Ammon's horn (tissue), 1 donor: Measurements from ENCODE around the gene SHBG.
"Not testable (repeated sequence)": the region's sequence is repeated elsewhere in the genome, so short reads cannot be mapped to it uniquely, and the experiment has no call there.

Experiments used
- DNase-seq: peaks from one replicate; pipeline ENCODE4 v3.0.0-alpha.2; 2016; ENCODE audit warnings: low spot score

SHBG gene

DNA sequence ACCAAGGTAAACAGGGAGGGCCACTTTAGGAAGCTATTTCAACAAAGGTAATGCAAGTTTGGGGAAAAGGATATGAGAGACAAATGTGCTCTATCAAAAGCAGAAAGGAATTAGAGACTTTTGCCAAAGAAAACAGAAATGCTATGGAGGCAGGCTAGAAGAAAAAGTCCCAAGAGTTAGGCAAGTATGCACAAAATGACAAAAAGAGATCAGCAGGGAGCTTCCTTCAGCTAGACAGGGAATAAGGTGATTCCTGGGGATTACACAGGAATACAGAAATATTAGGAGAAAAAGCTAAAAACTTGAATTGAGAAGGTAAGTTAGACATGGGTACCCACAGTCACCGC, 17.7 kb upstream of the SHBG start:
- no peak for DNase-seq

DNA sequence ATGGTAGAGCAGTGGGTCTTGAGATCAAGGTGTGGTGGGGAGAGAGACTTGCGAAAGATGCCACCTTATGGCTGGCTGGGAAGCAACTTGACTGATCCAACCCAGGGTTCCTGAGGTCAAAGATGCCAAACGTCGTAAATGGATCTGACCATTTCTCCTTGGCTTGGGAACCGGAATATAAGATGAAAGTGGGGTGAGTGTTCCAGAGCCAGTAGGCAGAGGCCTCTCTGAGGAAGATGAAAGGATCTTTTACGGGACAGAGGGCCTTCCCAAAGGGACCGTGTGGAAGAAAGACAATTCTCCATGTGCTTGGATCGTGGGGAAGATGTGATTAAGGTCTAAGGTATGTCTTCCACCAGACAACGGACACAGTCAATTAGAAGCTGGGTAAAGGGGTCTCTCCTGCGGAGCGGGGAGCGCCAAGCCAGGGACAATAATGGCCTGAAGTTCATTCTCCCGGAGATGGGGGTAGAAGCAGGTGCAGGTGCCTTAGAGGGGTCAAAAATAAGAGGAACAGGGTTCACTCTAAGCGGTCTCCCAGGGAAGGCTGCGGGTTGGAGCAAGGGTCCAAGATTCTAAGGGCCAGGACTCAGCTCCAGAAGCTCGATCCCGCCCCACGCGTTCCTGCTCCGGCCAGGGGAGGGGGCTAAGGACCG, 16.0 kb upstream of the SHBG start:
- DNase-seq: no peak

DNA sequence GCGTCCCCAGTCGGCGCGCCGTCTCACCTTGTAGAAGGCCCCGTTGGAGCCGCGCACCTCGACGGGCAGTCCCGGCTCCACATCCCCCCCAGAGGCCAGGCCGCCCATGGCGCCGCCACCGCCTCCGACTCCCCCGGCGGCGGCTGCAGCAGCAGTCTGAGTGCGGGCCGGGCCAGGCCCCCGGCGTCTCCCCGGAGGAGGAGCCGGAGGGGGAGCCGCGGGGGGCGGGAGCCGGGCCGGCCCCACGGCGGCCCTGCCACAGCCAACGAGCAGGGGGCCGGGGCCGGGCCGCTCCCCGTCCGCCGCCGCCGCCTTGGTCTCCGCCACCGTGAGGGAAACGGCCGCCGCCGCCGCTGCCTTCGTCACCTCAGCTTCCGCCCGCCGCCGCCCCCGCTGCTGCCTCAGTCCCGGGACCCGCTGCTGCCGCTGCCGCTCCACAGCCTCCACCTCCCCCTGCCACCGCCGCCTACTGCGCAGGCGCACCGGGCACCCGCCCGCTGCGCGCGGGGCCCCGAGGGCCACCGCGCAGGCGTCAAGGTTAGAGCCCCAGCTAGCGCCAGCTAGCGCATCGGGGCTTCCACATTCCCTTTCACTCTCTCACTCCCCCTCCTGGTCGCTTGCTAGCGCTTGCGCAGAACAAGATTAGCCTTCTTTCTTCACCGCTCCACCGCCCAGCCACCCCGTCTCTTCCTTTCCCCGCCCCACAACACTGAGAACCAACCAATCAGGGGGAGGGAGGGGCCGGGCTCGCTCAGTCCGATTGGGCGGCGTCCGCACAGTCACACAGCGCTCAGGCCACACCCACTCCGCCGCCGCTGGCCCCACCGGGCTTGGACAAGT, 15.3 kb upstream of the SHBG start, which contains the start of gene FXR2:
Gene FXR2 (minus strand): TSS at position 473 of the 840 bp plus-strand sequence. CDS start 365 bp downstream, at position 108.
- peak; percentile 100 for DNase-seq

DNA sequence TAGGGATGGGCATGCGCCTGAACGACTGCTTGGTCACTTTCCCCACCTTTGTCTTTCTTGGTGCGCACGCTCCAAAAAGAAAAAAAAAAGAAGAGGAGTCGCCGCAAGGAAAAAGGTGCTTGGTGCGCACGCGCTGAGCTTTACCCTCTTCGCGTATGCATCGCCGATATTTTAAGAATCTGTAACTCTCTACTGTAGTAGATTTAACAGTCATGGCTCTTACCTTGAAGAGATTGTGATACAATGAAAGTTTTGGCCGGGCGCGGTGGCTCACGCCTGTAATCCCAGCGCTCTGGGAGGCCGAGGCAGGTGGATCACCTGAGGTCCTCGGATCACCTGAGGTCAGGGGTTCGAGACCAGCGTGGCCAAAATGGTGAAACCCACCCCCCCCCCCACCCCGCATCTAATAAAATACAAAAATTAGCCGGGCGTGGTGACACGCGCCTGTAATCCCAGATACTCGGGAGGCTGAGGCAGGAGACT, 14.6 kb upstream of the SHBG start:
- DNase-seq: no peak

DNA sequence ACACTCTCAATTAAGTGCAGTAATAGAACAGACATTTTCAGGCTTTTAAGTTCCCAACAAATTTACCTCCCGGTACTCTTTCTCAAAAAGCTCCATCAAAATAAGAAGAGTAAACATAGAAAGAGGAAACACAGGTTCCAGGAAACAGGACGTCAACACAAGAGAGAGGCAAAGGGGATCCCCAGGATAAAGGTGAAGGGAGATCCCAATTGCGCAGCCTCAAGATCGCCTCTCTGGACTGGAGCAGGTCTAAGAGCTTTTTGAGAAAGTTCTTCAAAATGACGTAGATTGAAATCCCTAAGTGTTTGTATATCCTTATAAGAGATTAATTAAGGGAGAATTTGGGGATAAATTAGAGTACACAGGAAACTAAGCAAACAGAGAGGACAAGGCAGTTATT, 11.3 kb upstream of the SHBG start:
- DNase-seq: no peak

- DNase-seq: no peak
These were observed 9.1 kb upstream of the SHBG start for GRCh38 chr17:7620835-7621234.

GRCh38 chr17:7623661-7624060, 6.3 kb upstream of the SHBG start:
- no peak for DNase-seq

DNA sequence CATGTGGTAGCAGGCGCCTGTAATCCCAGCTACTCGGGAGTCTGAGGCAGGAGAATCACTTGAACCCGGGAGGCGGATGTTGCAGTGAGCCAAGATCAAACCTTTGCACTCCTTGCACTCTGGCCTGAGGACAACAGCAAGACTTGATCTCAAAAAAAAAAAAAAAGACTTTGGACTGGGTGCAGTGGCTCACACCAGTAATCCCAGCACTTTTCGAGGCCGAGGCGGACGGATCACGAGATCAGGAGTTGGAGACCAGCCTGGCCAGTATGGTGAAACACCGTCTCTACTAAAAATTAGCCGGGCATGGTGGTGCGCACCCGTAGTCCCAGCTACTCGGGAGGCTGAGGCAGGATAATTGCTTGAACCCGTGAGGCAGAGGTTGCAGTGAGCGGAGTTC, 4.2 kb upstream of the SHBG start:
- DNase-seq: not testable (repeated sequence)

GRCh38 chr17:7626307-7626706, 3.6 kb upstream of the SHBG start:
- peak; percentile 59 for DNase-seq

DNA sequence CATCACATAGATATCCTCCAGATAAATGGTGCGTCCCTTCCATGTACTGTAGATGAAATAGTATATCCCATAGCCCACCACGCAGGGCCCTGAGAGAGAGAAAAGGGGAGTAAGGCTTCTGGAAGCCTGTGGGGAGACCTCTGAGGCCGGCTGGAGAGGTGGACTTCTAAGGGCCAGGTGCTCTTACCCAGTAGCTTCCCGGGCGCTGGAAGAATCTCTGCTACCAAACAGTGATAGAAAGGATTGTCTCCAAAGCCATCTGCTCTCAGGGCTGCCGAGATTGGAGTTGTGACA, 3.0 kb upstream of the SHBG start:
- no peak for DNase-seq

DNA sequence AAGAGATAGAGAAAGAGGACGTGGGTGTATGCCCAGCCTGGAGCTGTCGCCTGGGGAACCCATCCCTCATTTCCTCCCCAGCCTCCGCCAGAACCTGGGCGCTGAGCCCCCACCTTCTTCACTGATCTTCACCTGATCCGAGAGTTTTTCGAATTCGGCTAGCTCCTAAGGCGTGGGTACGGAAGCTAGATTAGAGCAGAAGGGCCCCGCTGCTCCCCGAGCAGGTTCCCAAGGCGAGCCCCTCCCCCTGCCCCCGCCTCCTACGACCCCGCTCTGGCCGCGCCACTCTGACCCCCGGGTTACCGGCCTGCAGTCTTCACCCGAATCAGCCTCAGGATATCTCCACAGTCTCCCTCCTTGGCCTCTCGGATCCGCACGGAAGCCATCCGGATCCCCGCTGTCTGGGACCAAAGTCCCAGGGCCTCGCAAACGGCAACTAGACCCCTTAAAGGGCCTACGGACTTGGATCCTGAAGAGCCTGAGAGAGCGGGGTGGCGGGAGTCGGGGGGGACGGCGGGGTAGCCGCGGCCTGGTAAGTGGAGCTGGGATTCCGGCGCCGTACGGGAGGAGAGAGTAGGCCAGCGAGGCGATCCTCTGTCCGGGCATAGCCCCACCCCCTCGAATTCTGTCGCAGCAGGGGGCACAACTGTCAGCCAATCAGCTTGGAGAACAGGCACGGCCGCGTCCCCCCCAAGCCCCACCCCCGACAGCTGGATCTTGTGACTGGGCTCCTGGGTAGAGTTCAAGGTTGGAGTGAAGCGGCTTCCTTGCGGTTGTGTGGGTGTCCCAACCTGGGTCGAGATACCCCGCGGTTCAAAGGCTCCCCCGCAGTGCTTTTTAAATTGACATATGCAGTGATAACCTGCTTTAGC, 2.4 kb upstream of the SHBG start, which contains the start of gene SAT2:
Gene SAT2 (minus strand): TSS at position 572 of the 872 bp plus-strand sequence. CDS start 186 bp downstream, at position 386.
- peak; percentile 97 for DNase-seq

DNA sequence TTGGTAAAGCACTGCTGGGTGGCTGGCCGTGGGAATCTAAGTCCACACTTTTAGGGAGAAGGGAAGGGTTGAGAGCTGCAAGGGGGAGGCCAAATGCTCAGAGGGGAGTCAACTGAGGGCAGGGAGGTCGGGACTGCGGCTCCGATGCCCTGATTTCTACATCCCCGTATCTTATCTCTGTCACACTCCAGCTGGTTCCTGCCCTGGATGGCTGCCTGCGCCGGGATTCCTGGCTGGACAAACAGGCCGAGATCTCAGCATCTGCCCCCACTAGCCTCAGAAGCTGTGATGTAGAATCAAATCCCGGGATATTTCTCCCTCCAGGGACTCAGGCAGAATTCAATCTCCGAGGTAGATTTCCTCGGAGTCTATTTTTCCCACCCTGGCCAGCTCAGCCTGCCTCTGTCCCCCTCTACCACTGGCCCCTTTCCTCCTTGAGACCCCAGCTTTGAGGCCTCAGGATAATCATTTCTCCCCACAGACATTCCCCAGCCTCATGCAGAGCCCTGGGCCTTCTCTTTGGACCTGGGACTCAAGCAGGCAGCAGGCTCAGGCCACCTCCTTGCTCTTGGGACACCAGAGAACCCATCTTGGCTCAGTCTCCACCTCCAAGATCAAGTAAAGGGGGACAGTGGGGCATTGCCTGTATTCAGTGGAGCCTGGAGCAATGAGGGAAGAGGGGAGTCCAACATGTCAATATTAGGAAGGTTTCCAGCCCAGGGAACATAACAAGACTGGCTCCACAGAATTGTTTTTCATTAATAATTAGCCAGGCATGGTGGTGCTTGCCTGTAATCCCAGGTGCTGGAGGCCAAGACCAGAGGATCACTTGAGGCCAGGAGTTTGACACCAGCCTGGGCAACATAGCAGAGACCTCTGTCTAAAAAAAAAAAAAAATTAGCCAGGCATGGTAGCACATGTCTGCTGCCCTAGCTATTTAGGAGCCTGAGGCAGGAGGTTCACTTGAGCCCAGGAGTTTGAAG, 1.8 kb downstream of the SHBG start:
- no peak for DNase-seq

DNA sequence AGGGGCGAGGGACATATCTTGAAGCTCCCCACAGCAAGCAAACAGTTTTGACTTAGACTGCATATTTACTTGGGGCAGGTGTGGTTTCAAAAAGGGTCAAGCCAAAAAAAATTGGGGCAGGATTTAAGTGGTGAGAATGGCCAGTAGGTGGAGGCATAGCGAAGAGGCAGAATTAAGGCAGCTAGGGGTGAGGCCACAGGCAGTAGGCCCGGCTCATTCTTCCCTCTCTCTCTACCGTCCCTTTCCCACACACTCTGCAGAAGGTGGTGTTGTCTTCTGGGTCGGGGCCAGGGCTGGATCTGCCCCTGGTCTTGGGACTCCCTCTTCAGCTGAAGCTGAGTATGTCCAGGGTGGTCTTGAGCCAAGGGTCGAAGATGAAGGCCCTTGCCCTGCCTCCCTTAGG, 2.6 kb downstream of the SHBG start:
- peak; percentile 35 for DNase-seq

GRCh38 chr17:7633093-7633492, 3.2 kb downstream of the SHBG start:
- no peak for DNase-seq

DNA sequence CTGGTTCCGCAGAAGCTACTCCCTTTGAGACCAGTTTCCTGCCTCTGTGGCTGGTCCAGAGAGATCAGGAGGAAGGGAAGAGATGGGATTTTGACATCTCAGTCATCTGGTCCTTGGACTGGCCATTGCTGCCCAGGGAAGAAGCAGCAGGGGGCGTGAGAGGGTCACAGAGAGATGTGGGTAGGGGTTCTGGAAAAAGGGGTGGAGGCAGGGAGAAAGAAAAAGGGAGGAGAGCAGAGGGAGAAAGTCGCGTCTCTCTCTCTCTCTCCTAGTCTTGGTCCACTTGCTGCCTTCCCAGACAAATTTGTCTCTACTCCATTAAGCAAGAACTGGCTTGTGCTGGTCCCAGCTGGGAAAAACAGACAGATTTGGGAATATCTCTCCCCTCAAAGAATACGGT, 4.4 kb downstream of the SHBG start:
- DNase-seq: peak; percentile 71

DNA sequence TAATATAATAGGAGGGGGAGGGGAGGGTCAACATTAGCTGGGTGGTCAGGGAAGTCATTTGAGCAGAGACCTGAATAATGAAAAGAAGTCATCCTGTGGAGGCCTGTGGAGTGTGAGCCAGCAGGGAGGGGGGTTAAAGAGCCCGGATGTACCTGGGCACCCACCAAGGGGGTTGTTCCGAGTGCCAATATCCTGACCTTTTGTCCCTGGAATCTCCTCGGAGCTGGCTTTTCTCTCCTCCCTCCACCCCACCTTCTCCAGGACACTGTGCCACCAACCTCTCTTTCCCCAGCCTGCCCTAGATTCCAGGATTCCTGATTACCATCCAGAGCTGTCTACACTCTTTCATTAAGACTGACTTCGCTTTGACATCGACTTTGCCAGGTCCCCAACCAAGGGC, 6.2 kb downstream of the SHBG start:
- no peak for DNase-seq

DNA sequence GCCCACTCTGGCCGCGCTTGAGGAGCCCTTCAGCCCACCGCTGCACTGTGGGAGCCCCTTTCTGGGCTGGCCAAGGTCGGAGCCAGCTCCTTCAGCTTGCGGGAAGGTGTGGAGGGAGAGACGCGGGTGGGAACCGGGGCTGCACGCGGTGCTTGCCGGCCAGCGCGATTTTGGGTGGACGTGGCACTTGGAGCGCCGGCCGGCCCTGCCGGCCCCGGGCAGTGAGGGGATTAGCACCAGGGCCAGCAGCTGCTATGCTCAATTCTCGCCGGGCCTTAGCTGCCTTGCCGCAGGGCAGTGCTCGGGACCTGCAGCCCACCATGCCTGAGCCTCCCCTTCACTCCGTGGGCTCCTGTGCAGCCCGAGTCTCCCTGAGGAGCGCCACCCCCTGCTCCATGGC, 10.8 kb downstream of the SHBG start:
- no peak for DNase-seq

DNA sequence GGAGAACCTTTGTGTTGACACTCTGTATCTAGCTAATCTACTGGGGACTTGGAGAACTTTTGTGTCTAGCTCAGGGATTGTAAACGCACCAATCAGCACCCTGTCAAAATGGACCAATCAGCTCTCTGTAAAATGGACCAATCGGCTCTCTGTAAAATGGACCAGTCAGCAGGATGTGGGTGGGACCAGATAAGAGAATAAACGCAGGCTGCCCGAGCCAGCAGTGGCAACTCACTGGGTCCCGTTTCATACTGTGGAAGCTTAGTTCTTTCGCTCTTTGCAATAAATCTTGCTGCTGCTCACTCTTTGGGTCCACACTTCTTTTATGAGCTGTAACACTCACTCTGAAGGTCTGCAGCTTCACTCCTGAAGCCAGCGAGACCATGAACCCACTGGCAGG, 11.7 kb downstream of the SHBG start:
- not testable (repeated sequence) for DNase-seq

DNA sequence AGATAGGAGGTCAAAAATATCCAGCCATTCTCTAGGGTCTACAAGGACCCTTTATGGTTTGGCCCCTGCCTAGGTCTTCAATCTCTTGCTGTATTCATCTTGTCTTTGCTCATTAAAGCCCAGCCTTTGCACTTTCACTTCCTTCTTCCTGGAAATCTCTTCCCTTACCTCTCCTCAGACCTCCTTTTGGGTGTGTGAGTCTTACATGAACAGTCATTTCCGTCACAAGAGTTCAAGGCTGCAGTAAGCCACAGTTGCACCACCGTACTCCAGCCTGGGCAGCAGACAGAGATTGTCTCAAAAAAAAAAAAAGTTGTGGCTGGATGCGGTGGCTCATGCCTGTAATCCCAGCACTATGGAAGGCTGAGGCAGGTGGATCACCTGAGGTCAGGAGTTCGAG, 14.8 kb downstream of the SHBG start:
- no peak for DNase-seq

GRCh38 chr17:7646457-7646856, 16.5 kb downstream of the SHBG start:
- DNase-seq: no peak

DNA sequence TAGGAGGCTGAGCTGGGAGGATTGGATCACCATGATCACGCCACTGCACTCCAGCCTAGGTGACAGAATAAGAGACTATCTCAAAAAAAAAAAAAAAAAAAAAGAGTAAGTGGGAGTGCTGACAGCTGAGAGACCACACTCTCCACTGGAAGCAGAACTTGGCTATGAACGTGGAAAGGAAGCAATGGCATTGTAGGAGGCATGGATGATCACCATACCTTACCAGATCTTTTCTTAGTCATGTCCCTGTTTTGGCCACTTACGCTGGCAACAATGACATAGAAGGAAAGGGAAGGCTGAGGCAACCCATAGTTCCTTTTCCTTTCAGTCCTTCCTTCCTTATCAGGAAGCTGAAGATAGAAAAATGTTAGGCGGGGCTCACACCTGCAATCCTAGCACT, 17.1 kb downstream of the SHBG start:
- no peak for DNase-seq
